Thyroid gland (tissue), 4 donors: ENCODE measurements around the gene C11orf65.

Experiments used
- POLR2A ChIP-seq, 2 donors: fragments of 450-650 bp; IDR thresholded peaks; one replicate each; pipeline ENCODE4 v1.6.1; 2017; ENCODE audit warnings: antibody characterized with exemption in 2 of 2, mild to moderate bottlenecking in 2 of 2, moderate library complexity in 1 of 2
- TF ChIP-seq, protein P1 (sequence below), 6 experiments: fragments of 200-600 bp in 3 of 6; fragments of 450-650 bp in 3 of 6; sonication (generic) in 3 of 6; IDR thresholded peaks; one replicate each; pipeline ENCODE4 v1.5.1; 2016 to 2019; ENCODE audit warnings: antibody characterized with exemption in 6 of 6, mild to moderate bottlenecking in 2 of 6, inconsistent platforms in 1 of 6, moderate library complexity in 1 of 6

DNA sequence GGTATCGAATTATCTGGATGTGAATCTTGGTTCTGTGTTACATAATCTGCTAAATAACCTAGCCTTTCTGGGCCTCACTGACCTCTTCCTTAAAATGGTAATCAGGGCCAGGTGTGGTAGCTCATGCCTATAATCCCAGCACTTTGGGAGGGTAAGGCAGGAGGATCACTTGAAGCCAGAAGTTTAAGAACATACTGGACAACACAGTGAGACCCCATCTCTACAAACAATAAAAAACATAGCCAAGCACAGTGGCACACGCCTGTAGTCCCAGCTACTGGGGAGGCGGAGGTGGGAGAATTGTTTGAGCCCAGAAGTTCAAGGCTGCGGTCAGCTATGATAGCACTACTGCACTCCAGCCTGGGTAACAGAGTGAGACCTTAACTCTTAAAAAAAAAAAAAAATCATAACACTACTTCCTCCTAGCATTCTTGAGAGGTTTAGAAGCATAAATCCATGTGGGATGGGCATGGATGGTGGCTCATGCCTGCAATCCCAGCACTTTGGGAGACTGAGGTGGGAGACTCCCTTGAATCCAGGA, 72.5 kb downstream of the C11orf65 start:
- no peak for TF ChIP-seq POLR2A (IDR thresholded peaks at IDR 0.05)
- TF ChIP-seq, protein P1, sequence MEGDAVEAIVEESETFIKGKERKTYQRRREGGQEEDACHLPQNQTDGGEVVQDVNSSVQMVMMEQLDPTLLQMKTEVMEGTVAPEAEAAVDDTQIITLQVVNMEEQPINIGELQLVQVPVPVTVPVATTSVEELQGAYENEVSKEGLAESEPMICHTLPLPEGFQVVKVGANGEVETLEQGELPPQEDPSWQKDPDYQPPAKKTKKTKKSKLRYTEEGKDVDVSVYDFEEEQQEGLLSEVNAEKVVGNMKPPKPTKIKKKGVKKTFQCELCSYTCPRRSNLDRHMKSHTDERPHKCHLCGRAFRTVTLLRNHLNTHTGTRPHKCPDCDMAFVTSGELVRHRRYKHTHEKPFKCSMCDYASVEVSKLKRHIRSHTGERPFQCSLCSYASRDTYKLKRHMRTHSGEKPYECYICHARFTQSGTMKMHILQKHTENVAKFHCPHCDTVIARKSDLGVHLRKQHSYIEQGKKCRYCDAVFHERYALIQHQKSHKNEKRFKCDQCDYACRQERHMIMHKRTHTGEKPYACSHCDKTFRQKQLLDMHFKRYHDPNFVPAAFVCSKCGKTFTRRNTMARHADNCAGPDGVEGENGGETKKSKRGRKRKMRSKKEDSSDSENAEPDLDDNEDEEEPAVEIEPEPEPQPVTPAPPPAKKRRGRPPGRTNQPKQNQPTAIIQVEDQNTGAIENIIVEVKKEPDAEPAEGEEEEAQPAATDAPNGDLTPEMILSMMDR (IDR thresholded peaks at IDR 0.05), result no peak
